ENCODE measurements around the gene PDXK. TPM values are rescaled to one million over a fixed set of nuclear protein-coding genes. Genes with fewer than 3 reads are reported as not detected.
A peak's percentile ranks its signal among the peaks of the same experiment; 100 is the strongest.

Gene PDXK
- total and polyA plus RNA-seq, 10 of the 15 experiments (the other 5 are each of a cell fraction or from before 2014, with no cell fraction given): 3.7 to 141 (median 60.0) TPM

GRCh38 chr21:43750339-43751033 is 31.6 kb downstream of the PDXK start:
- CTCF ChIA-PET: no interaction called here
- WGBS (ENCODE audit: insufficient coverage, insufficient replicate concordance, low lambda C conversion rate, missing lambda C conversion rate): 94% methylated on average over 28 of the region's 28 CpGs
- TF ChIP-seq POLR2AphosphoS5 (IDR thresholded peaks at IDR 0.05; ENCODE audit: low read length) (no peak; the same call in 1 of the 2 replicates), STAT1 (conservative IDR thresholded peaks at IDR 0.05) (no peak), SMAD5 (IDR thresholded peaks at IDR 0.05; ENCODE audit: low read depth) (no peak), KAT2A (conservative IDR thresholded peaks at IDR 0.05; ENCODE audit: control insufficient read depth, low read depth, low read length) (no peak), BMI1 (IDR thresholded peaks at IDR 0.05; ENCODE audit: borderline replicate concordance) (no peak), E4F1 (IDR thresholded peaks at IDR 0.05; ENCODE audit: borderline replicate concordance, partially characterized antibody) (no peak), SUPT20H (IDR thresholded peaks at IDR 0.05; ENCODE audit: borderline replicate concordance, control insufficient read depth, low read depth, low read length) (no peak), TBL1XR1 (IDR thresholded peaks at IDR 0.05; ENCODE audit: low read depth, low read length) (no peak), MYC (IDR thresholded peaks at IDR 0.05; ENCODE audit: insufficient read depth, insufficient read length, insufficient replicate concordance, low read length, severe bottlenecking) (no peak), POLR2A (IDR thresholded peaks at IDR 0.05; ENCODE audit: low read depth, low read length) (peak; percentile 63), NFXL1 (IDR thresholded peaks at IDR 0.05; ENCODE audit: borderline replicate concordance) (no peak), ELK1 (IDR thresholded peaks at IDR 0.05; ENCODE audit: low read depth, low read length) (no peak), PBX3 (IDR thresholded peaks at IDR 0.05; ENCODE audit: insufficient replicate concordance, low read depth, low read length) (peak; percentile 42)

More at GRCh38 chr21:43750339-43751033, 31.6 kb downstream of the PDXK start:
- Histone ChIP-seq H3K27ac (ENCODE audit: control insufficient read depth, insufficient read depth) (no peak overlapping the region), H3K27me3 (replicated peaks in 1 of 2; ENCODE audit: control insufficient read depth in 2 of 2, insufficient read depth in 2 of 2, low read length in 1 of 2) (no peaks in the 10 kb centered on the region), H3K4me2 (ENCODE audit: control insufficient read depth, insufficient read depth) (no peak overlapping the region), H4K20me1 (ENCODE audit: control insufficient read depth, insufficient read depth) (no peaks in the 10 kb centered on the region), H3K79me2 (ENCODE audit: control insufficient read depth, insufficient read depth, low read length) (no peaks in the 10 kb centered on the region), H3K4me1 (ENCODE audit: control insufficient read depth, insufficient read depth, low read length) (no peaks in the 10 kb centered on the region), H3K36me3 (ENCODE audit: control insufficient read depth in 2 of 2, insufficient read depth in 2 of 2, low read length in 1 of 2) (peaks cover 12 to 38% of the 10 kb centered on the region in 2 experiments; a peak in 3 of 4 replicates), H3K9ac (ENCODE audit: control insufficient read depth, insufficient read depth, low read length) (no peak overlapping the region), H3K9me3 (replicated peaks; ENCODE audit: control insufficient read depth, insufficient read depth, low read length) (no peaks in the 10 kb centered on the region), H2AFZ (ENCODE audit: control insufficient read depth, low read depth, low read length) (no peak overlapping the region), H3K4me3 (no peak overlapping the region)
- DNase-seq (ENCODE audit: low read depth, low spot score) (no peak), FAIRE-seq (no peak), ATAC-seq (no peak)
- no TSS peak for BruUV-seq (replicated peaks)
- ChIA-PET SMC1A (ENCODE audit: uncharacterized antibody, unreplicated experiment) (no interaction called here), RAD21 (ENCODE audit: unreplicated experiment) (interaction anchor here (0.6 kb wide), 1 partner anchor 235 kb away, joined by 4 read pairs; no protein-coding TSS in a partner anchor), POLR2A (no interaction called here)
- in situ Hi-C loops (cut with MboI): no loop called here
- intact Hi-C loops (cut with micrococcal nuclease; ENCODE audit: unreplicated experiment): no loop called here

Data from GM12878 (cell line).